ENCODE data around the gene DAAM2. TPM values are rescaled to one million over a fixed set of nuclear protein-coding genes. Genes with fewer than 3 reads are reported as not detected.
A peak's percentile ranks its signal among the peaks of the same experiment; 100 is the strongest.

The DAAM2 gene
- total and polyA plus RNA-seq, 9 of the 15 experiments (the other 6 are each of a cell fraction or from before 2014, with no cell fraction given): 0.01 to 0.07 TPM; not detected in 7

GRCh38 chr6:39938773-39939654 lies 146.8 kb downstream of the DAAM2 start (continued):
- TF ChIP-seq ZNF592 (IDR thresholded peaks at IDR 0.05) (peak; percentile 46; the same call in 1 of the 2 replicates), ZNF589 (CRISPR knock-in tag; IDR thresholded peaks at IDR 0.05; ENCODE audit: low read depth) (peak; percentile 75; the same call in 1 of the 2 replicates), JUND (IDR thresholded peaks at IDR 0.05; ENCODE audit: borderline replicate concordance, low read depth, low read length) (peak; percentile 8; the same call in 1 of the 2 replicates), JUND (tag; IDR thresholded peaks at IDR 0.05; ENCODE audit: borderline replicate concordance, low read depth, low read length) (no peak; the same call in 2 of the 3 replicates), GTF2A2 (tag; IDR thresholded peaks at IDR 0.05) (no peak), MEF2D (tag; conservative IDR thresholded peaks at IDR 0.05; ENCODE audit: low read depth) (0 out of 2 replicates have a peak, but pooled peaks have one; percentile 14), SIN3A (IDR thresholded peaks at IDR 0.05; ENCODE audit: borderline replicate concordance in 2 of 2, control insufficient read depth in 1 of 2, low read depth in 2 of 2, low read length in 2 of 2) (no peak), NONO (IDR thresholded peaks at IDR 0.05; ENCODE audit: low read depth in 2 of 2, low read length in 1 of 2) (no peak), LCOR (CRISPR knock-in tag; IDR thresholded peaks at IDR 0.05) (no peak), CEBPB (tag; IDR thresholded peaks at IDR 0.05) (peak; percentile 37; the same call in 1 of the 2 replicates), BRF2 (IDR thresholded peaks at IDR 0.05; ENCODE audit: borderline replicate concordance, insufficient read depth, insufficient read length) (no peak), NR2C2 (CRISPR knock-in tag; IDR thresholded peaks at IDR 0.05) (no peak), NR2C2 (tag; IDR thresholded peaks at IDR 0.05) (peak; percentile 12; the same call in 1 of the 2 replicates), ZNF584 (CRISPR knock-in tag; IDR thresholded peaks at IDR 0.05; ENCODE audit: low read depth) (peak; percentile 41; the same call in 1 of the 2 replicates), CXXC5 (CRISPR knock-in tag; IDR thresholded peaks at IDR 0.05) (peak; percentile 60), ZNF717 (CRISPR knock-in tag; IDR thresholded peaks at IDR 0.05) (no peak)
- TF ChIP-seq, protein P1, sequence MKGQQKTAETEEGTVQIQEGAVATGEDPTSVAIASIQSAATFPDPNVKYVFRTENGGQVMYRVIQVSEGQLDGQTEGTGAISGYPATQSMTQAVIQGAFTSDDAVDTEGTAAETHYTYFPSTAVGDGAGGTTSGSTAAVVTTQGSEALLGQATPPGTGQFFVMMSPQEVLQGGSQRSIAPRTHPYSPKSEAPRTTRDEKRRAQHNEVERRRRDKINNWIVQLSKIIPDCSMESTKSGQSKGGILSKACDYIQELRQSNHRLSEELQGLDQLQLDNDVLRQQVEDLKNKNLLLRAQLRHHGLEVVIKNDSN (CRISPR knock-in tag; IDR thresholded peaks at IDR 0.05): peak; percentile 18; the same call in 1 of the 2 replicates
- TF ChIP-seq, protein P2, sequence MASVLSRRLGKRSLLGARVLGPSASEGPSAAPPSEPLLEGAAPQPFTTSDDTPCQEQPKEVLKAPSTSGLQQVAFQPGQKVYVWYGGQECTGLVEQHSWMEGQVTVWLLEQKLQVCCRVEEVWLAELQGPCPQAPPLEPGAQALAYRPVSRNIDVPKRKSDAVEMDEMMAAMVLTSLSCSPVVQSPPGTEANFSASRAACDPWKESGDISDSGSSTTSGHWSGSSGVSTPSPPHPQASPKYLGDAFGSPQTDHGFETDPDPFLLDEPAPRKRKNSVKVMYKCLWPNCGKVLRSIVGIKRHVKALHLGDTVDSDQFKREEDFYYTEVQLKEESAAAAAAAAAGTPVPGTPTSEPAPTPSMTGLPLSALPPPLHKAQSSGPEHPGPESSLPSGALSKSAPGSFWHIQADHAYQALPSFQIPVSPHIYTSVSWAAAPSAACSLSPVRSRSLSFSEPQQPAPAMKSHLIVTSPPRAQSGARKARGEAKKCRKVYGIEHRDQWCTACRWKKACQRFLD (CRISPR knock-in tag; IDR thresholded peaks at IDR 0.05): peak; percentile 42; the same call in 1 of the 2 replicates
